ENCODE results near the gene C10orf53. TPM values are rescaled to one million over a fixed set of nuclear protein-coding genes. Genes with fewer than 3 reads are reported as not detected.
"Not testable (repeated sequence)": the region's sequence is repeated elsewhere in the genome, so short reads cannot be mapped to it uniquely, and the experiment has no call there.

C10orf53 gene
- total RNA-seq, 1 donor from 2014 or later: not detected

DNA sequence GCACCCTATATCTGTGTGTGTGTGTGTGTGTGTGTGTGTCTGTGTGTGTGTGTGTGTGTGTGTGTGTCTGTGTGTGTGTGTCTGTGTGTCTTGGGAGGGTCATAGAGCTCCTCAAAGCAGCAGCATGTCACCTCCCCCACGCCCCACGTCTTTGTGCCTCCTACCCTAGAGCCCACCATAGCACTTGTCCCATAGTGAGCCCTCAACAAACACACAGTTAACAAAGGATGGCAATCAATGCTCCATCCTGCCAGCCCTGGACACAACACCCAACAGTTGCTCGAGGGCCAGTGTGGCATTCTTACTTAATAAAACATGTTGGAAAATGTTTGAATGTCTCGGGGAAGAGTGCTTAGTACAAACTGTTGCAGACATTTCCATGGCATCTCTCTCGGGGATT lies 30.5 kb downstream of the C10orf53 start:
- Mint-ChIP-seq H3K4me1 (ENCODE audit: low read depth) (no peaks in the 10 kb centered on the region), H3K9me3 (peaks cover 5% of the 10 kb centered on the region), H3K36me3 (ENCODE audit: low read depth) (no peaks in the 10 kb centered on the region), H3K27me3 (ENCODE audit: low read depth) (peaks cover 2% of the 10 kb centered on the region), H3K27ac (no peak overlapping the region), H3K4me3 (ENCODE audit: low read depth) (no peak overlapping the region)
- intact Hi-C loops (cut with micrococcal nuclease): no loop called here
- no peak for DNase-seq (ENCODE audit: low spot score)

DNA sequence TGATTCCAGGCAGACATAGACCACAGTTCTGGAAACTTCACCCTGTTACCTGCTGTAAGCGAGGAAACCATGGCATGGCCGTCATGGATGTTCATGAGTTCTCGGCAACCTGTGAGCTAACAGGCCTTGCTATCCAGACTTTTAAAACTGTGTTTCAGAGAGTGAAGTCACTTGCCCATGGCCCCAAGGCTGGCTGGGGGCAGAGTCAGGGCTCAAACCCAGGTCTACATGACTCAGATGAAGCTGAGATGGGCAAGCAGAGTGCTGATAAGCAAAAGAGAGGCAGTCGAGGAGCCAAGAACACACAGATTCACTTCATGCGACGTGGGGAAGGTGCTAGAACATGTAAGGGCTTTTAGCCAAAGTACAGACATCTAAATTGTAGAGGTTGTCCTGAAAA lies 31.5 kb downstream of the C10orf53 start:
- intact Hi-C loops (cut with micrococcal nuclease): no loop called here
- Mint-ChIP-seq H3K4me1 (ENCODE audit: low read depth) (no peaks in the 10 kb centered on the region), H3K36me3 (ENCODE audit: low read depth) (no peaks in the 10 kb centered on the region), H3K27me3 (ENCODE audit: low read depth) (no peaks in the 10 kb centered on the region), H3K9me3 (no peaks in the 10 kb centered on the region), H3K27ac (no peak overlapping the region), H3K4me3 (ENCODE audit: low read depth) (no peak overlapping the region)
- DNase-seq (ENCODE audit: low spot score): no peak

GRCh38 chr10:49711481-49711880 lies 32.0 kb downstream of the C10orf53 start:
- H3K4me3 Mint-ChIP-seq (ENCODE audit: low read depth): no peak overlapping the region

GRCh38 chr10:49713266-49713665 lies 33.8 kb downstream of the C10orf53 start:
- DNase-seq (ENCODE audit: low spot score): no peak
- H3K27ac Mint-ChIP-seq: no peak overlapping the region
- no peaks in the 10 kb centered on the region for H3K27me3 Mint-ChIP-seq (ENCODE audit: low read depth)
- no peaks in the 10 kb centered on the region for H3K4me1 Mint-ChIP-seq (ENCODE audit: low read depth)
- no peaks in the 10 kb centered on the region for H3K36me3 Mint-ChIP-seq (ENCODE audit: low read depth)
- intact Hi-C loops (cut with micrococcal nuclease): no loop called here
- H3K9me3 Mint-ChIP-seq: no peaks in the 10 kb centered on the region
- no peak overlapping the region for H3K4me3 Mint-ChIP-seq (ENCODE audit: low read depth)

More at GRCh38 chr10:49711481-49711880, 32.0 kb downstream of the C10orf53 start:
- no peaks in the 10 kb centered on the region for H3K4me1 Mint-ChIP-seq (ENCODE audit: low read depth)
- intact Hi-C loops (cut with micrococcal nuclease): no loop called here
- no peaks in the 10 kb centered on the region for H3K27me3 Mint-ChIP-seq (ENCODE audit: low read depth)
- DNase-seq (ENCODE audit: low spot score): no peak
- no peaks in the 10 kb centered on the region for H3K36me3 Mint-ChIP-seq (ENCODE audit: low read depth)
- no peaks in the 10 kb centered on the region for H3K9me3 Mint-ChIP-seq
- H3K27ac Mint-ChIP-seq: no peak overlapping the region

DNA sequence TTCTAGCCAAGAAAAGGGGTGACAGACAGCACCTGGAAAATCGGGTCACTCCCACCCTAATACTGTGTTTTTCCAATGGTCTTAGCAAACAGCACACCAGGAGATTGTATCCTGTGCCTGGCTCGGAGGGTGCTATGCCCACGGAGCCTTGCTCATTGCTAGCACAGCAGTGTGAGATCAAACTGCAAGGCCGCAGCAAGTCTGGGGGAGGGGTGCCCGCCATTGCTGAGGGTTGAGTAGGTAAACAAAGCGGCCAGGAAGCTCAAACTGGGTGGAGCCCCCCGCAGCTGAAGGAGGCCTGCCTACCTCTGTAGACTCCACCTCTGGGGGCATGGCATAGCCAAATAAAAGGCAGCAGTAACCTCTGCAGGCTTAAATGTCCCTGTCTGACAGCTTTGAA lies 35.7 kb downstream of the C10orf53 start:
- H3K27ac Mint-ChIP-seq; H3K27me3 Mint-ChIP-seq (ENCODE audit: low read depth); H3K4me3 Mint-ChIP-seq (ENCODE audit: low read depth); H3K9me3 Mint-ChIP-seq; intact Hi-C loops (cut with micrococcal nuclease); DNase-seq (ENCODE audit: low spot score); H3K4me1 Mint-ChIP-seq (ENCODE audit: low read depth); H3K36me3 Mint-ChIP-seq (ENCODE audit: low read depth): not testable (repeated sequence)

GRCh38 chr10:49726593-49726992 lies 47.1 kb downstream of the C10orf53 start:
- H3K4me3 Mint-ChIP-seq (ENCODE audit: low read depth): no peak overlapping the region

DNA sequence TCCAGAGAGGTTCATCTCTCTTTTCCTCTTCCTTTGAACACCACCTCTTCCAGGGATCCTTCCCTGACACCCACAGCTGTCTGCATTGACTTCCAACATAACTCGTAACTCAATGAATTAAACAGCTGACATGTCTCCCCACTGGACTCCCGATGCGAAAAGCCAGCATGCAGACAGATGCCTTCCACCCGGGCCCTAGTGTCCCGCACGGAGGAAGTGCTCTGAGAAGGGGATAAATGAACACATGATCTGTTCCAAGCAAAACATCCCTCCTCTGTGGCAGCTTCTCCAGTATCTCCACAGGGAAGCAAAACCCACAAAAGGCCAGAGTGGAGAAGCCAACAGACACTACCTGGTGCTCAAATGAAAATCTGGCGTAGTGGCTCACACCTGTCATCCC lies 54.4 kb downstream of the C10orf53 start:
- H3K4me3 Mint-ChIP-seq (ENCODE audit: low read depth): no peak overlapping the region
- H3K36me3 Mint-ChIP-seq (ENCODE audit: low read depth): no peaks in the 10 kb centered on the region
- intact Hi-C loops (cut with micrococcal nuclease): no loop called here
- no peak overlapping the region for H3K27ac Mint-ChIP-seq
- H3K9me3 Mint-ChIP-seq: no peaks in the 10 kb centered on the region
- no peak for DNase-seq (ENCODE audit: low spot score)
- no peaks in the 10 kb centered on the region for H3K4me1 Mint-ChIP-seq (ENCODE audit: low read depth)
- H3K27me3 Mint-ChIP-seq (ENCODE audit: low read depth): peaks cover 1% of the 10 kb centered on the region

More at GRCh38 chr10:49726593-49726992, 47.1 kb downstream of the C10orf53 start:
- peaks cover 14% of the 10 kb centered on the region for H3K9me3 Mint-ChIP-seq
- intact Hi-C loops (cut with micrococcal nuclease): no loop called here
- H3K27ac Mint-ChIP-seq: no peak overlapping the region
- H3K27me3 Mint-ChIP-seq (ENCODE audit: low read depth): peaks cover 1% of the 10 kb centered on the region
- no peaks in the 10 kb centered on the region for H3K4me1 Mint-ChIP-seq (ENCODE audit: low read depth)
- peaks cover 2% of the 10 kb centered on the region for H3K36me3 Mint-ChIP-seq (ENCODE audit: low read depth)
- DNase-seq (ENCODE audit: low spot score): no peak

DNA sequence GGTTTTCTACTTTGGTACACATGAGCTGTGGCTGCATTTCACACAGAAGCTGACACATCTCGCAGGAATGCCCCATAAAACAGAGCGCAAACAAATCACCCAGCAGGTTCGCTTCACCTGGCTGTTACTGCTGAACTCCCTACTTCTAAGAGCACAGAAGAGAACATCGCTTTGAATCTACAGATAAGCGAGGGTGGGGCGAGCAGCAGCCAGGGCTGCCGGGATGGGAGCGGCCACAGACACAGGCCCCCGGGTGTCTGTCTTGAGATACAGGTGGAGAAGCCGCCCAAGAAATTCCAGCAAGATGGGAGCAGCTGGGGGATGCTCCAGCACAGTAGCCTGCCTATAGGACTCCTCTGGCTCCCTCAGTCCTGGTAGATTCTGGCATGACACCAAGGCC lies 55.2 kb downstream of the C10orf53 start:
- no peaks in the 10 kb centered on the region for H3K9me3 Mint-ChIP-seq
- H3K27ac Mint-ChIP-seq: no peak overlapping the region
- no peak overlapping the region for H3K4me3 Mint-ChIP-seq (ENCODE audit: low read depth)
- H3K36me3 Mint-ChIP-seq (ENCODE audit: low read depth): no peaks in the 10 kb centered on the region
- no peaks in the 10 kb centered on the region for H3K4me1 Mint-ChIP-seq (ENCODE audit: low read depth)
- no peak for DNase-seq (ENCODE audit: low spot score)
- intact Hi-C loops (cut with micrococcal nuclease): no loop called here
- H3K27me3 Mint-ChIP-seq (ENCODE audit: low read depth): peaks cover 1% of the 10 kb centered on the region

DNA sequence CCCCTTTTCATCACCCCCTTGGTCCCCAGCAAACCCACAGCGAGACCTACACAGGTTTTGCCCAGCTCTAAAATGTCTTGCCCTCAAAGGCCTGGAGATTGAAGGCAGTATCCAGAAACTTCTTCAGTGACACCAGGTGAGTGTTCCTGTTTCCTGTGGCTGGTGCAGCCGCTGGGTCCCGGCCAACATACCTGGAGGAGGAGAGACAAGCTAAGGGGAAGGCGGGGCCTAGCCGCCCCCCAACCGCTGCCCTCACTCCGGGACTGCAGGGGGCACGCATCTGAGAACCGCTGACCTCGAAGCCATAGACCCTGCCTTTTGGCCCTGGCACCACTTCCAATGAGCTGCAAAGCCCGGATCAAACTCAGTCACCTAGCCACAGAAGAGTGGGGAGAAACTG lies 55.7 kb downstream of the C10orf53 start:
- no peak for DNase-seq (ENCODE audit: low spot score)
- Mint-ChIP-seq H3K27me3 (ENCODE audit: low read depth) (peaks cover under 1% of the 10 kb centered on the region), H3K4me3 (ENCODE audit: low read depth) (no peak overlapping the region), H3K36me3 (ENCODE audit: low read depth) (no peaks in the 10 kb centered on the region), H3K4me1 (ENCODE audit: low read depth) (no peaks in the 10 kb centered on the region), H3K9me3 (no peaks in the 10 kb centered on the region), H3K27ac (no peak overlapping the region)
- intact Hi-C loops (cut with micrococcal nuclease): no loop called here

GRCh38 chr10:49735848-49736563 lies 56.6 kb downstream of the C10orf53 start:
- H3K4me3 Mint-ChIP-seq (ENCODE audit: low read depth): no peak overlapping the region
- DNase-seq (ENCODE audit: low spot score): no peak
- H3K27me3 Mint-ChIP-seq (ENCODE audit: low read depth): no peaks in the 10 kb centered on the region
- H3K27ac Mint-ChIP-seq: no peak overlapping the region
- intact Hi-C loops (cut with micrococcal nuclease): no loop called here
- no peaks in the 10 kb centered on the region for H3K36me3 Mint-ChIP-seq (ENCODE audit: low read depth)
- no peaks in the 10 kb centered on the region for H3K4me1 Mint-ChIP-seq (ENCODE audit: low read depth)
- H3K9me3 Mint-ChIP-seq: no peaks in the 10 kb centered on the region

GRCh38 chr10:49736564-49737113 lies 57.2 kb downstream of the C10orf53 start:
- Mint-ChIP-seq H3K9me3 (no peaks in the 10 kb centered on the region), H3K27ac (no peak overlapping the region), H3K4me1 (ENCODE audit: low read depth) (no peaks in the 10 kb centered on the region), H3K27me3 (ENCODE audit: low read depth) (no peaks in the 10 kb centered on the region), H3K36me3 (ENCODE audit: low read depth) (no peaks in the 10 kb centered on the region), H3K4me3 (ENCODE audit: low read depth) (no peak overlapping the region)
- intact Hi-C loops (cut with micrococcal nuclease): no loop called here
- DNase-seq (ENCODE audit: low spot score): no peak

- Mint-ChIP-seq H3K4me3 (ENCODE audit: low read depth) (no peak overlapping the region), H3K36me3 (ENCODE audit: low read depth) (no peaks in the 10 kb centered on the region), H3K9me3 (peaks cover 5% of the 10 kb centered on the region), H3K27me3 (ENCODE audit: low read depth) (no peaks in the 10 kb centered on the region), H3K4me1 (ENCODE audit: low read depth) (no peaks in the 10 kb centered on the region), H3K27ac (no peak overlapping the region)
- no peak for DNase-seq (ENCODE audit: low spot score)
- intact Hi-C loops (cut with micrococcal nuclease): no loop called here
These were observed 58.2 kb downstream of the C10orf53 start for GRCh38 chr10:49737474-49738201.

DNA sequence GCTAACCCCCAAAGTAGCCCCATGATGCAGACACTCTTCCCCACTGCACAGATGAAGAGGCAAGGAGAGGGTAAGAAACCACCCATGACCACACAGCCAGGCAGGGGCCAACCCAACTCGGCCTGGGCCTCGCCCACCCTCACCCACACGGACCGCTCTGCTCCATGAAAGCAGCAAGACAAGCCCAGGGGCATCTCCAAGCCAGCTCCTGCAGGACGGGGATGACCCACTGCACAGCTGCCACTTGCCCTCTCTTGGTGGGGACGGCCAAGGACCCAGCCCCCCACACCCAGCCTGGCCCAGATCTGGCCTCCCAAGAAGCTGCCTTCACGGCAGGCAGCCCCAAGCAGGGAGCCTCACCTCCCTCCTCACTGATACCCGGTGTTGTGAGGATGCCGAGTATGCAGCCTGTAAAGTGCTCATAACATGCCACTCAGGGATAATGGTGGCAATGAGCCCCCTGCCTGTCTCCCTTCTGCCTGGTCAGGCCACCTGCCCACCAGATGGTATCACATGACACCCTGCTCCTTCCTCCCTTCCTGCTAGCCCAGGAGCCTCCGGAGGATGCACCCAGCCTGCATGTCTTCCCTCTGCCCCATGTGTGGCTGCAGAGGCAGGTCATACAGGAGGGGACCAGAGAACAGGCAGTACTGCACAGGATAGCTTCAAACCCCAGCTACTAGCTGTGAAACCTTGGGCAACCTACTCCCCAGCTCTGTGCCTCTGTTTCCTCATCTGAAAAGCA lies 59.3 kb downstream of the C10orf53 start:
- no peaks in the 10 kb centered on the region for H3K27me3 Mint-ChIP-seq (ENCODE audit: low read depth)
- peaks cover 5% of the 10 kb centered on the region for H3K9me3 Mint-ChIP-seq
- intact Hi-C loops (cut with micrococcal nuclease): no loop called here
- DNase-seq (ENCODE audit: low spot score): no peak
- H3K36me3 Mint-ChIP-seq (ENCODE audit: low read depth): no peaks in the 10 kb centered on the region
- no peak overlapping the region for H3K4me3 Mint-ChIP-seq (ENCODE audit: low read depth)
- H3K4me1 Mint-ChIP-seq (ENCODE audit: low read depth): no peaks in the 10 kb centered on the region
- H3K27ac Mint-ChIP-seq: no peak overlapping the region

Data from activated T-helper 2 cell treated with anti-CD3 and anti-CD28 coated beads, Interferon-gamma antibody, Interleukin-2, Interleukin-4, amounts not matched to agents 10 μg/mL and 5 μg/mL and 100 μg/mL, durations not matched to agents 14 hours and 24 hours and 36 hours (primary cell).